MM.1S (cell line): Measurements from ENCODE around the gene CALY.

Experiments used
- CTCF ChIP-seq: fragments of 300-600 bp; sonication (generic); IDR thresholded peaks from 2 replicates; pipeline ENCODE4 v1.5.1; 2016; ENCODE audit warnings: antibody characterized with exemption, low read length, mixed read lengths
- EZH2 ChIP-seq: fragments of 300-600 bp; sonication (generic); optimal IDR thresholded peaks from 2 replicates; pipeline ENCODE3; 2017; ENCODE audit warnings: low read depth, mild to moderate bottlenecking, antibody characterized with exemption, low read length, mixed read lengths
- EZH2phosphoT487 ChIP-seq: fragments of 300-600 bp; sonication (generic); IDR thresholded peaks from 2 replicates; pipeline ENCODE4 v1.6.1; 2018; ENCODE audit warnings: antibody characterized with exemption, low read length

GRCh38 chr10:133361227-133361626 lies 24.5 kb upstream of the CALY start:
- TF ChIP-seq CTCF (no peak), EZH2phosphoT487 (no peak), EZH2 (no peak)
